B cell (primary cell): ENCODE measurements around the gene DNMBP. TPM values are rescaled to one million over a fixed set of nuclear protein-coding genes. Genes with fewer than 3 reads are reported as not detected.

ENCODE experiments used
- ATAC-seq: fragments of 200-7000 bp; cut with Tn5 transposase; one replicate; pipeline ENCODE4 v1.10.0; 2021; ENCODE audit warnings: low read depth, mild to moderate bottlenecking, moderate number of reproducible peaks, moderate library complexity
- CTCF ChIA-PET: fragments of 350-600 bp; sonication (Branson Sonifier 250); formaldehyde crosslinking; loops from one replicate; lab custom pipeline; 2021; ENCODE audit warnings: antibody characterized with exemption, inconsistent platforms; lab: Charles Lee
- POLR2A ChIA-PET: fragments of 350-600 bp; sonication (Branson Sonifier 250); formaldehyde crosslinking; loops from one replicate; lab custom pipeline; 2021; ENCODE audit warnings: antibody characterized with exemption; lab: Charles Lee
- DNase-seq: peaks from one replicate; pipeline ENCODE4 v3.0.0; 2013
- H2AFZ ChIP-seq: 2 replicates; pipeline ENCODE4 v1.6.1; 2012; ENCODE audit warnings: mild to moderate bottlenecking, low read depth, low read length; ENCODE audit not compliant: insufficient read depth, poor library complexity, severe bottlenecking
- H3K27ac ChIP-seq, 2 donors: 1 replicate in 1 of 2; 2 replicates in 1 of 2; pipeline ENCODE4 v1.5.1; 2012 to 2013; ENCODE audit warnings: low read length in 2 of 2, mild to moderate bottlenecking in 2 of 2, moderate library complexity in 1 of 2
- H3K27me3 ChIP-seq, 4 experiments: fragments of 200-600 bp in 1 of 4; sonication (generic) in 1 of 4; replicated peaks in 1 of 4; 1 replicate in 2 of 4; 2 replicates in 2 of 4; pipeline versions ENCODE4 v1.6.1 to v1.7.0; 2013 to 2016; ENCODE audit warnings: low read length in 3 of 4, mild to moderate bottlenecking in 2 of 4, mixed read lengths in 1 of 4, moderate library complexity in 1 of 4; ENCODE audit not compliant: insufficient read depth in 4 of 4, control insufficient read depth in 3 of 4; ENCODE audit errors: control extremely low read depth in 1 of 4
- H3K36me3 ChIP-seq, 2 experiments: replicated peaks in 1 of 2; 1 replicate in 1 of 2; 2 replicates in 1 of 2; pipeline versions ENCODE4 v1.6.1 to v1.7.1; 2013; ENCODE audit warnings: low read length in 1 of 2; ENCODE audit not compliant: insufficient read depth in 2 of 2, control insufficient read depth in 1 of 2; ENCODE audit errors: control extremely low read depth in 1 of 2, extremely low read depth in 1 of 2
- H3K4me1 ChIP-seq, 2 donors: fragments of 200-600 bp in 1 of 2; sonication (generic) in 1 of 2; 1 replicate in 1 of 2; 2 replicates in 1 of 2; pipeline versions ENCODE4 v1.5.1 to v1.6.1; 2013 to 2017; ENCODE audit warnings: low read length in 2 of 2; ENCODE audit not compliant: control insufficient read depth in 2 of 2, insufficient read depth in 2 of 2
- H3K4me2 ChIP-seq: replicated peaks from 2 replicates; pipeline ENCODE3; 2012; ENCODE audit warnings: mild to moderate bottlenecking, low read depth, low read length; ENCODE audit not compliant: poor library complexity, severe bottlenecking
- H3K4me3 ChIP-seq, 5 experiments: fragments of 200-600 bp in 1 of 5; sonication (generic) in 1 of 5; 1 replicate in 3 of 5; 2 replicates in 2 of 5; pipeline versions ENCODE4 v1.5.1 to v1.7.0; 2011 to 2016; ENCODE audit warnings: low read length in 4 of 5, mild to moderate bottlenecking in 4 of 5, low read depth in 2 of 5, control low read depth in 1 of 5, moderate library complexity in 1 of 5; ENCODE audit not compliant: insufficient read depth in 1 of 5; ENCODE audit errors: control extremely low read depth in 1 of 5, extremely low read depth in 1 of 5
- H3K79me2 ChIP-seq: fragments of 200-600 bp; sonication (generic); one replicate; pipeline ENCODE4 v1.6.0; 2016; ENCODE audit warnings: low read length; ENCODE audit not compliant: control insufficient read depth, insufficient read depth
- H3K9ac ChIP-seq: fragments of 200-600 bp; sonication (generic); 2 replicates; pipeline ENCODE4 v1.6.1; 2017; ENCODE audit warnings: mild to moderate bottlenecking, low read length, moderate library complexity
- H3K9me3 ChIP-seq, 3 donors: one replicate each; pipeline versions ENCODE4 v1.6.1 to v1.7.1; 2013; ENCODE audit warnings: low read length in 2 of 3; ENCODE audit not compliant: control insufficient read depth in 2 of 3, insufficient read depth in 1 of 3; ENCODE audit errors: control extremely low read depth in 1 of 3
- H4K20me1 ChIP-seq: 2 replicates; pipeline ENCODE4 v1.6.0; 2012; ENCODE audit warnings: mild to moderate bottlenecking, low read length; ENCODE audit not compliant: insufficient read depth, control insufficient read depth, poor library complexity, severe bottlenecking
- H3K27ac Mint-ChIP-seq: one replicate; pipeline ENCODE4 v1.8.0; 2021; ENCODE audit warnings: mixed read lengths
- H3K27me3 Mint-ChIP-seq: one replicate; pipeline ENCODE4 v1.8.0; 2021; ENCODE audit warnings: mixed read lengths
- H3K4me1 Mint-ChIP-seq: one replicate; pipeline ENCODE4 v1.8.0; 2021; ENCODE audit warnings: mixed read lengths
- H3K4me3 Mint-ChIP-seq: one replicate; pipeline ENCODE4 v1.8.0; 2021; ENCODE audit warnings: mixed read lengths
- H3K9me3 Mint-ChIP-seq: one replicate; pipeline ENCODE4 v1.8.0; 2022; ENCODE audit warnings: mixed read lengths; ENCODE audit not compliant: insufficient read depth
- CTCF ChIP-seq: fragments of 200-600 bp; IDR thresholded peaks from one replicate; pipeline ENCODE4 v1.8.0; 2022; ENCODE audit warnings: antibody characterized with exemption, mild to moderate bottlenecking
- EZH2 ChIP-seq: IDR thresholded peaks from 2 replicates; pipeline ENCODE4 v1.6.1; 2012; ENCODE audit warnings: borderline replicate concordance, low read depth, mild to moderate bottlenecking, moderate library complexity, low read length; ENCODE audit not compliant: insufficient read depth, poor library complexity, severe bottlenecking
- WGBS: methylation state at CpG from one replicate; pipeline ENCODE4 v1.1.5; 2013; ENCODE audit warnings: missing lambda C conversion rate; ENCODE audit not compliant: insufficient coverage; 5-methylcytosine and 5-hydroxymethylcytosine counted together
- intact Hi-C: fragments of 100-400 bp; cut with micrococcal nuclease; formaldehyde crosslinking; loops from one replicate; pipeline ENCODE4 v1.10.0; 2022
- polyA plus RNA-seq: library from polyadenylated mRNA; depleted of rRNA; stranded (reverse); fragments of >200 nt; gene quantifications from 2 replicates; pipeline ENCODE4 v1.2.3, GENCODE V29; 2012
- total RNA-seq, 2 donors: library from RNA; stranded (reverse); fragments of 120-200 nt in 1 of 2; gene quantifications; 1 replicate in 1 of 2; 2 replicates in 1 of 2; pipeline versions ENCODE4 v1.2.3 to v1.2.4, GENCODE V29; 2013 to 2022

The DNMBP gene
- total and polyA plus RNA-seq, 2 donors (not counting 1 experiment from before 2014, with no cell fraction given), result 12.8 to 22.6 TPM

DNA sequence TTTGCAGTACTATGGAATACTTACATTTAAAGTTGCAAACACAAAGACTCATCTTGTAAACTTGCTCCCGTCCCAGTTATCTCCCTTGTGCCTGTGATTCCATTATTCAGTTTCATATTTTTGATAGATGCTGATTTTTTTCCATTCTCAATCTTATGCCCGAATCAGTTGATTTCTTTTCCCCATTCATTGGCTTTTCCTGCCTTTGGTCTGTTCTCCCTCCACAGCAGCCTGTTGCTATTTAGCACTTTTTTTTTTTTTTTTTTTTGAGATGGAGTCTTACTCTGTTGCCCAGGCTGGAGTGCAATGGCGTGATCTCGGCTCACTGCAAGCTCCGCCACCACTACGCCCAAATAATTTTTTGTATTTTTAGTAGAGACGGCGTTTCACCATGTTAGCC lies 149.3 kb downstream of the DNMBP start:
- no peak overlapping the region for H3K9ac ChIP-seq
- no peak overlapping the region for H3K4me3 ChIP-seq
- no peaks in the 10 kb centered on the region for H3K4me1 Mint-ChIP-seq
- H3K9me3 Mint-ChIP-seq, result no peaks in the 10 kb centered on the region
- ChIA-PET CTCF (interaction anchor here (1.2 to 4.9 kb wide), 3 partner anchors 15 to 186 kb away, joined by 4 to 28 read pairs (median 7); no protein-coding TSS in a partner anchor), POLR2A (no interaction called here)
- no peaks in the 10 kb centered on the region for H4K20me1 ChIP-seq
- WGBS, result 87% methylated on average over 4 of the region's 8 CpGs
- TF ChIP-seq CTCF (no peak), EZH2 (no peak)
- no peaks in the 10 kb centered on the region for H3K4me1 ChIP-seq
- H3K9me3 ChIP-seq, result no peaks in the 10 kb centered on the region
- H3K27me3 Mint-ChIP-seq, result peaks cover 15% of the 10 kb centered on the region
- H3K27me3 ChIP-seq, result no peaks in the 10 kb centered on the region
- no peaks in the 10 kb centered on the region for H3K79me2 ChIP-seq
- no peak overlapping the region for H3K4me2 ChIP-seq
- DNase-seq (no peak), ATAC-seq (no peak)
- intact Hi-C loops, result no loop called here
- no peak overlapping the region for H3K27ac Mint-ChIP-seq
- no peak overlapping the region for H3K27ac ChIP-seq
- H2AFZ ChIP-seq, result no peak overlapping the region
- no peaks in the 10 kb centered on the region for H3K36me3 ChIP-seq
- H3K4me3 Mint-ChIP-seq, result no peak overlapping the region

- no peak overlapping the region for H3K4me3 ChIP-seq
- no peaks in the 10 kb centered on the region for H3K9me3 Mint-ChIP-seq
- no peaks in the 10 kb centered on the region for H3K4me1 ChIP-seq
- no peak overlapping the region for H3K27ac ChIP-seq
- H2AFZ ChIP-seq, result no peak overlapping the region
- H3K27me3 Mint-ChIP-seq, result peaks cover 10% of the 10 kb centered on the region
- H3K27ac Mint-ChIP-seq, result no peak overlapping the region
- no peaks in the 10 kb centered on the region for H3K4me1 Mint-ChIP-seq
- no peaks in the 10 kb centered on the region for H4K20me1 ChIP-seq
- no peaks in the 10 kb centered on the region for H3K27me3 ChIP-seq
- intact Hi-C loops, result no loop called here
- no peak for ATAC-seq
- no peaks in the 10 kb centered on the region for H3K79me2 ChIP-seq
- H3K9me3 ChIP-seq, result no peaks in the 10 kb centered on the region
- no CpG with 5 or more reads among the region's 5 CpGs for WGBS
- H3K36me3 ChIP-seq, result no peaks in the 10 kb centered on the region
- no peak for TF ChIP-seq EZH2
- TF ChIP-seq CTCF, result no peak
- ChIA-PET CTCF (interaction anchor here (0.6 to 4.9 kb wide), 7 partner anchors 11 to 187 kb away, joined by 3 to 28 read pairs (median 4); partner anchors contain the start of gene DNMBP), POLR2A (no interaction called here)
- DNase-seq, result no peak
- H3K4me2 ChIP-seq, result no peak overlapping the region
- no peak overlapping the region for H3K4me3 Mint-ChIP-seq
- H3K9ac ChIP-seq, result no peak overlapping the region
Observed at GRCh38 chr10:99859585-99859984, 150.2 kb downstream of the DNMBP start.
